ENCODE measurements around the gene CTSD. TPM values are rescaled to one million over a fixed set of nuclear protein-coding genes. Genes with fewer than 3 reads are reported as not detected.

The CTSD gene
- polyA plus RNA-seq, 1 experiment, result 206 TPM

- ChIA-PET CTCF (interaction anchor here (1.0 to 1.6 kb wide), 2 partner anchors 14 to 47 kb away, joined by 3 to 4 read pairs; no protein-coding TSS in a partner anchor), POLR2A (no interaction called here)
- Histone ChIP-seq H3K4me3 (ENCODE audit: low read depth, low read length) (no peak overlapping the region), H3K36me3 (ENCODE audit: control insufficient read depth, insufficient read depth, low read length) (no peaks in the 10 kb centered on the region), H3K27me3 (ENCODE audit: control insufficient read depth, insufficient read depth, low read length) (peaks cover 4% of the 10 kb centered on the region)
- TF ChIP-seq CTCF (IDR thresholded peaks at IDR 0.05; ENCODE audit: insufficient read depth, low read depth, low read length), result 0 out of 2 replicates have a peak, but pooled peaks have one; percentile 23
- no peak for DNase-seq (ENCODE audit: low read depth)
Measured at GRCh38 chr11:1785749-1786413, 22.2 kb upstream of the CTSD start.

- DNase-seq (ENCODE audit: low read depth), result no peak
- H3K36me3 ChIP-seq (ENCODE audit: control insufficient read depth, insufficient read depth, low read length), result no peaks in the 10 kb centered on the region
- CTCF ChIA-PET, result interaction anchor here (1.0 to 1.6 kb wide), 3 partner anchors 13 to 48 kb away, joined by 3 to 4 read pairs (median 3); no protein-coding TSS in a partner anchor
- peaks cover 2% of the 10 kb centered on the region for H3K27me3 ChIP-seq (ENCODE audit: control insufficient read depth, insufficient read depth, low read length)
- H3K4me3 ChIP-seq (ENCODE audit: low read depth, low read length), result no peak overlapping the region
- POLR2A ChIA-PET, result no interaction called here
- TF ChIP-seq CTCF (IDR thresholded peaks at IDR 0.05; ENCODE audit: insufficient read depth, low read depth, low read length), result no peak
Measured at GRCh38 chr11:1784761-1785650, 21.3 kb upstream of the CTSD start.

- no peaks in the 10 kb centered on the region for H3K36me3 ChIP-seq (ENCODE audit: control insufficient read depth, insufficient read depth, low read length)
- ChIA-PET CTCF (interaction anchor here (1.5 kb wide), 1 partner anchor 33 kb away, joined by 3 read pairs; no protein-coding TSS in a partner anchor), POLR2A (no interaction called here)
- H3K27me3 ChIP-seq (ENCODE audit: control insufficient read depth, insufficient read depth, low read length), result peaks cover 2% of the 10 kb centered on the region
- no peak for TF ChIP-seq CTCF (IDR thresholded peaks at IDR 0.05; ENCODE audit: insufficient read depth, low read depth, low read length)
- DNase-seq (ENCODE audit: low read depth), result no peak
- H3K4me3 ChIP-seq (ENCODE audit: low read depth, low read length), result no peak overlapping the region
Measured at GRCh38 chr11:1783725-1784529, 20.2 kb upstream of the CTSD start.

- POLR2A ChIA-PET, result no interaction called here
Measured at GRCh38 chr11:1782831-1783724, 19.4 kb upstream of the CTSD start.

More at GRCh38 chr11:1782831-1783724, 19.4 kb upstream of the CTSD start:
- DNase-seq (ENCODE audit: low read depth), result peak; percentile 10
- no peak overlapping the region for H3K4me3 ChIP-seq (ENCODE audit: low read depth, low read length)
- no peak for TF ChIP-seq CTCF (IDR thresholded peaks at IDR 0.05; ENCODE audit: insufficient read depth, low read depth, low read length)
- H3K36me3 ChIP-seq (ENCODE audit: control insufficient read depth, insufficient read depth, low read length), result no peaks in the 10 kb centered on the region
- peaks cover 4% of the 10 kb centered on the region for H3K27me3 ChIP-seq (ENCODE audit: control insufficient read depth, insufficient read depth, low read length)
- CTCF ChIA-PET, result interaction anchor here (1.0 kb wide), 1 partner anchor 89 kb away, joined by 4 read pairs; no protein-coding TSS in a partner anchor
